ENCODE data around the gene HPSE2. TPM values are rescaled to one million over a fixed set of nuclear protein-coding genes. Genes with fewer than 3 reads are reported as not detected.
"Not testable (repeated sequence)": the region's sequence is repeated elsewhere in the genome, so short reads cannot be mapped to it uniquely, and the experiment has no call there.

The HPSE2 gene
- total RNA-seq, 1 donor from 2014 or later: not detected

DNA sequence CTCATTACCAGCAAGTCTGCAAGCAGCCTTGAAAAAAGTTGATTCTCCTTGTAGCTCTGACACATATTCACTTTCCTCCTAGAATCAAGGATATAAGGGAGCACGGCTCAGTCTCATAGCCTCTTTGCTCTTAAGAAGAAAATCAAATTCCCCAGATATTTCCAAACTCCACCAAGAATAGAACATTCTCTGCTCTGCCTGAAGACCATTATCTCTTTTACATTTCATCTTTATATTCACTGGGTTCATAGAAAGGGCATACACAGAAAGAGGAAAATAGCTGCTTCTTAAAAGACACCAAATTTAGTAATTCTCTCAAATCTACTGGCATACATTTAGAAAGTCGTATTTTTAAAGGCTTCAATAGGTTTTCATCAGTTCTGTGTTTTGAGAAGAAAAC lies 92.0 kb downstream of the HPSE2 start:
- DNase-seq (ENCODE audit: low read depth, low spot score): no peak
- Mint-ChIP-seq H3K9me3 (no peaks in the 10 kb centered on the region), H3K4me3 (no peak overlapping the region), H3K4me1 (no peaks in the 10 kb centered on the region), H3K27ac (ENCODE audit: unreplicated experiment) (no peak overlapping the region), H3K36me3 (ENCODE audit: low read depth) (no peaks in the 10 kb centered on the region), H3K27me3 (ENCODE audit: low read depth) (peaks cover 5% of the 10 kb centered on the region)
- TF ChIP-seq, protein P1, sequence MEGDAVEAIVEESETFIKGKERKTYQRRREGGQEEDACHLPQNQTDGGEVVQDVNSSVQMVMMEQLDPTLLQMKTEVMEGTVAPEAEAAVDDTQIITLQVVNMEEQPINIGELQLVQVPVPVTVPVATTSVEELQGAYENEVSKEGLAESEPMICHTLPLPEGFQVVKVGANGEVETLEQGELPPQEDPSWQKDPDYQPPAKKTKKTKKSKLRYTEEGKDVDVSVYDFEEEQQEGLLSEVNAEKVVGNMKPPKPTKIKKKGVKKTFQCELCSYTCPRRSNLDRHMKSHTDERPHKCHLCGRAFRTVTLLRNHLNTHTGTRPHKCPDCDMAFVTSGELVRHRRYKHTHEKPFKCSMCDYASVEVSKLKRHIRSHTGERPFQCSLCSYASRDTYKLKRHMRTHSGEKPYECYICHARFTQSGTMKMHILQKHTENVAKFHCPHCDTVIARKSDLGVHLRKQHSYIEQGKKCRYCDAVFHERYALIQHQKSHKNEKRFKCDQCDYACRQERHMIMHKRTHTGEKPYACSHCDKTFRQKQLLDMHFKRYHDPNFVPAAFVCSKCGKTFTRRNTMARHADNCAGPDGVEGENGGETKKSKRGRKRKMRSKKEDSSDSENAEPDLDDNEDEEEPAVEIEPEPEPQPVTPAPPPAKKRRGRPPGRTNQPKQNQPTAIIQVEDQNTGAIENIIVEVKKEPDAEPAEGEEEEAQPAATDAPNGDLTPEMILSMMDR (conservative IDR thresholded peaks at IDR 0.05): no peak

DNA sequence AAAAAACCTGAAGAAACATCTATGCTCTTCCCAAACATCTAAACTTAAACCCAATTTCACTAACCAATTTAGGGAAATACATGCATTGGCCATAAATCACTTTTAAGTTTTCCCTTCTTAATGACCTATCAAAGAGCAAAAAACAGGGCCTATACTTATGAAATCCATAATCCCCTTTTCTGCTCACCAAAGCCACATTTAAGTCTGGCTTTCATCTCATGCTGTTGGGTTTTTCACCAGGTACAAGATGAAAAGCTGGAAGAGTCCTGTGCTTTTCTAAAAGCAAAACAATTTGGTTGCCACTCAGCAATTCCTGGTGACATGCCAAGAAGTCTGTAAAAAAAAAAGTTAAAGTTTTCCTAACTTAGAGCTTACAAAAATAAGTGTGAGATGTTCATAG lies 92.6 kb downstream of the HPSE2 start:
- Mint-ChIP-seq H3K27ac (ENCODE audit: unreplicated experiment) (no peak overlapping the region), H3K9me3 (no peaks in the 10 kb centered on the region), H3K27me3 (ENCODE audit: low read depth) (peaks cover 7% of the 10 kb centered on the region), H3K36me3 (ENCODE audit: low read depth) (no peaks in the 10 kb centered on the region), H3K4me1 (no peaks in the 10 kb centered on the region), H3K4me3 (no peak overlapping the region)
- TF ChIP-seq, protein P1 (conservative IDR thresholded peaks at IDR 0.05): no peak
- no peak for DNase-seq (ENCODE audit: low read depth, low spot score)

DNA sequence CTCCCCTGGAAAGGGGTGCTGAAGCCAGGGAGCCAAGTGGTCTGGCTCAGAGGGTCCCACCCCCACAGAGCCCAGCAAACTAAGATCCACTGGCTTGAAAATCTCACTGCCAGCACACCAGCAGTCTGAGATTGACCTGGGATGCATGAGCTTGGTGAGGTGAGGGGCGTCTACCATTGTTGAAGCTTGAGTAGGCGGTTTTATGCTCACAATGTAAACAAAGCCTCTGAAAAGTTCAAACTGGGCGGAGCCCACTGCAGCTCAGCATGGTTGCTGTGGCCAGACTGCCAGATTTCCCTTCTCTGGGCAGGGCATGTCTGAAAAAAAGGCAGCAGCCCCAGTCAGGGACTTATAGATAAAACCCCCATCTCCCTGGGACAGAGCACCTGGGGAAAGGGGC lies 102.8 kb downstream of the HPSE2 start:
- H3K4me3 Mint-ChIP-seq; H3K27ac Mint-ChIP-seq (ENCODE audit: unreplicated experiment); H3K4me1 Mint-ChIP-seq; DNase-seq (ENCODE audit: low read depth, low spot score); H3K36me3 Mint-ChIP-seq (ENCODE audit: low read depth): not testable (repeated sequence)
- H3K9me3 Mint-ChIP-seq: peaks cover 14% of the 10 kb centered on the region
- peaks cover 33% of the 10 kb centered on the region for H3K27me3 Mint-ChIP-seq (ENCODE audit: low read depth)

DNA sequence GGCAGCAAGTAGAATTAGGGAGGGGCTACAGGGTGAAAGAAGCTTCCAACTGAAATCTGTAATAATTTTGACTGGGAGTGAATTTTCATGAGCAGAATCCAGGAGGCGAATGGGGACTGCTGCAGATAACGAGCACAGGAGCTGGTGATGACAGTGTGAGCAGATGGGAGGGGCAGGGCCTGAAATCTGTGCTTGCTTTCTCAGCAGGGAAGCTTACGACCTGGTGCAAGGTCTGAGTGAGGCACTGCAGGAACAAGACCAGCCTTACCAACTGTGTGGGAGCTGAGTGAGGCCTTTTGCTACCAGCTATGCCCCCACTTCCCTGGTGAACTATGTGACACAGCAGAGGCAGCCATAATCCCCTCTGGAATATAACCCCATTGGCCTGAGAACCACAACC lies 109.8 kb downstream of the HPSE2 start:
- Mint-ChIP-seq H3K27me3 (ENCODE audit: low read depth) (peaks cover 22% of the 10 kb centered on the region), H3K36me3 (ENCODE audit: low read depth) (no peaks in the 10 kb centered on the region), H3K4me1 (no peaks in the 10 kb centered on the region), H3K9me3 (peaks cover 14% of the 10 kb centered on the region), H3K4me3 (no peak overlapping the region), H3K27ac (ENCODE audit: unreplicated experiment) (no peak overlapping the region)
- no peak for DNase-seq (ENCODE audit: low read depth, low spot score)
- TF ChIP-seq, protein P1 (conservative IDR thresholded peaks at IDR 0.05): no peak

DNA sequence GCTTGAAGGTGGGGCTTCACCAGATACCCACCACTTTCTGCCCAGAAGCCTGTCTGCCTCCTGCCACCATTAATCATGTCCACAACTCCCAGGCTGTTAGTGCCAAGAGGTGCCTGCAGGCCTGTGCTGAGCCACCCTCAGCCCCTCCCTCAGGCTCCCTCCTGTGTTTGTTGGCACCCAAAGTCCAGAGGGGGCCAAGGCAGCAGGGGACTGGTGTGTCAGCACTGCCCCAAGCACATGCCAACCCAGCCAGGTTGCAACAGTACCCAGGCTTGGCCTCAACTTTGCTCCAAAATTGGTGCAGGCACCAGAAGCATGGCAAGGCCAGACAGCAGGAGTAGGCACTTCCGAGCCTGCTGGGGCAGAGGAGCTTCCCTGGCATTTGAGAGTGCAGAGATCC lies 111.3 kb downstream of the HPSE2 start:
- Mint-ChIP-seq H3K9me3 (peaks cover 20% of the 10 kb centered on the region), H3K27ac (ENCODE audit: unreplicated experiment) (no peak overlapping the region), H3K4me1 (no peaks in the 10 kb centered on the region), H3K4me3 (no peak overlapping the region), H3K27me3 (ENCODE audit: low read depth) (peaks cover 14% of the 10 kb centered on the region), H3K36me3 (ENCODE audit: low read depth) (no peaks in the 10 kb centered on the region)
- TF ChIP-seq, protein P1 (conservative IDR thresholded peaks at IDR 0.05): no peak
- DNase-seq (ENCODE audit: low read depth, low spot score): no peak

DNA sequence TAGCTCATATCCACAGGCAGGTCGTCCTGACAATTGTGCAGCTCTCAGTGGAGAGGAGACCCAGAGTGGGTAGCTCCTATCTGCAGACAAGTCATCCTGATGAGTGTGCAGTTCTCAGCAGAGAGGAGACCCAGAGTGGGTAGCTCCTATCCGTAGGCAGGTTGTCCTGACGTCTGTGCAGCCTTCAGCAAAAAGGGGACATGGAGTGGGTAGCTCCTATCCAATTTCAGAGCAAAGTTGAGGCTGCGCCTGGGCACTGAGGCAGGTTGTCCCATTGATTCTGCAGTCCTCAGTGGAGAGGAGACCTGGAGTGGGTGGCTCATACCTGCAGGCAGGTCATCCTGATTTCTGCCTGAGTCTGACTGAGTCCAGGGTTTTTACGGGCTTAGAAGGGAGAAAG lies 111.8 kb downstream of the HPSE2 start:
- Mint-ChIP-seq H3K27me3 (ENCODE audit: low read depth) (peaks cover 11% of the 10 kb centered on the region), H3K27ac (ENCODE audit: unreplicated experiment) (no peak overlapping the region), H3K9me3 (peaks cover 17% of the 10 kb centered on the region), H3K36me3 (ENCODE audit: low read depth) (no peaks in the 10 kb centered on the region), H3K4me1 (no peaks in the 10 kb centered on the region), H3K4me3 (no peak overlapping the region)
- TF ChIP-seq, protein P1 (conservative IDR thresholded peaks at IDR 0.05): no peak
- DNase-seq (ENCODE audit: low read depth, low spot score): no peak
